Muscle layer of duodenum (tissue), 2 donors: ENCODE results near the gene NEK2.
"Not testable (repeated sequence)": the region's sequence is repeated elsewhere in the genome, so short reads cannot be mapped to it uniquely, and the experiment has no call there.

Source experiments
- H3K27ac ChIP-seq: one replicate; pipeline ENCODE4 v1.7.0; 2013; ENCODE audit warnings: mild to moderate bottlenecking, low read length
- H3K27me3 ChIP-seq: one replicate; pipeline ENCODE4 v1.7.0; 2013; ENCODE audit warnings: low read depth, mild to moderate bottlenecking, control low read depth, low read length
- H3K36me3 ChIP-seq, 2 donors: one replicate each; pipeline ENCODE4 v1.7.0; 2013; ENCODE audit warnings: low read length in 2 of 2, control low read depth in 1 of 2, mild to moderate bottlenecking in 1 of 2; ENCODE audit not compliant: insufficient read depth in 2 of 2, control insufficient read depth in 1 of 2
- H3K4me1 ChIP-seq, 2 donors: one replicate each; pipeline ENCODE4 v1.7.0; 2013; ENCODE audit warnings: low read length in 2 of 2, mild to moderate bottlenecking in 2 of 2, control low read depth in 1 of 2, moderate library complexity in 1 of 2; ENCODE audit not compliant: insufficient read depth in 2 of 2, control insufficient read depth in 1 of 2
- H3K4me3 ChIP-seq, 2 donors: one replicate each; pipeline ENCODE4 v1.7.0; 2013; ENCODE audit warnings: low read length in 2 of 2, low read depth in 1 of 2, mild to moderate bottlenecking in 1 of 2
- H3K9me3 ChIP-seq, 2 donors: one replicate each; pipeline ENCODE4 v1.7.0; 2013; ENCODE audit warnings: low read length in 2 of 2, control low read depth in 1 of 2, mild to moderate bottlenecking in 1 of 2; ENCODE audit not compliant: control insufficient read depth in 1 of 2
- donor health status: healthy.

The NEK2 gene

GRCh38 chr1:211625866-211626265 lies 49.6 kb downstream of the NEK2 start:
- H3K27me3 ChIP-seq, H3K4me1 ChIP-seq, H3K4me3 ChIP-seq, H3K27ac ChIP-seq, H3K36me3 ChIP-seq, H3K9me3 ChIP-seq: not testable (repeated sequence)

GRCh38 chr1:211625040-211625439 lies 50.4 kb downstream of the NEK2 start:
- no peak overlapping the region for H3K27ac ChIP-seq
- no peaks in the 10 kb centered on the region for H3K27me3 ChIP-seq
- H3K9me3 ChIP-seq: no peaks in the 10 kb centered on the region
- peaks cover 0 to 3% of the 10 kb centered on the region in 2 donors for H3K4me1 ChIP-seq
- H3K4me3 ChIP-seq: no peak overlapping the region
- no peaks in the 10 kb centered on the region for H3K36me3 ChIP-seq

- no peaks in the 10 kb centered on the region for H3K36me3 ChIP-seq
- no peaks in the 10 kb centered on the region for H3K27me3 ChIP-seq
- H3K4me3 ChIP-seq: no peak overlapping the region
- H3K27ac ChIP-seq: no peak overlapping the region
- H3K4me1 ChIP-seq: peaks cover 0 to 3% of the 10 kb centered on the region in 2 donors
- no peaks in the 10 kb centered on the region for H3K9me3 ChIP-seq
Observed at GRCh38 chr1:211623515-211623914, 51.9 kb downstream of the NEK2 start.

GRCh38 chr1:211621447-211622198 lies 53.8 kb downstream of the NEK2 start:
- Histone ChIP-seq H3K27ac (no peak overlapping the region), H3K27me3 (no peaks in the 10 kb centered on the region), H3K4me1 (peaks cover under 1 to 3% of the 10 kb centered on the region in 2 donors), H3K36me3 (no peaks in the 10 kb centered on the region), H3K4me3 (no peak overlapping the region), H3K9me3 (no peaks in the 10 kb centered on the region)

- no peaks in the 10 kb centered on the region for H3K36me3 ChIP-seq
- H3K4me1 ChIP-seq: peaks cover 7% of the 10 kb centered on the region in 2 donors
- no peak overlapping the region for H3K4me3 ChIP-seq
- H3K27me3 ChIP-seq: no peaks in the 10 kb centered on the region
- H3K27ac ChIP-seq: no peak overlapping the region
- no peaks in the 10 kb centered on the region for H3K9me3 ChIP-seq
Observed at GRCh38 chr1:211620097-211620496, 55.3 kb downstream of the NEK2 start.

- Histone ChIP-seq H3K27me3 (no peaks in the 10 kb centered on the region), H3K4me3 (no peak overlapping the region), H3K27ac (no peak overlapping the region), H3K4me1 (peaks cover 7% of the 10 kb centered on the region in 2 donors), H3K9me3 (no peaks in the 10 kb centered on the region), H3K36me3 (no peaks in the 10 kb centered on the region)
Observed at GRCh38 chr1:211619033-211619996, 56.1 kb downstream of the NEK2 start.

- H3K27me3 ChIP-seq: no peaks in the 10 kb centered on the region
- H3K27ac ChIP-seq: no peak overlapping the region
- H3K36me3 ChIP-seq: no peaks in the 10 kb centered on the region
- H3K9me3 ChIP-seq: no peaks in the 10 kb centered on the region
- H3K4me3 ChIP-seq: no peak overlapping the region
- peaks cover 7 to 15% of the 10 kb centered on the region in 2 donors for H3K4me1 ChIP-seq
Observed at GRCh38 chr1:211616965-211617297, 58.5 kb downstream of the NEK2 start.

GRCh38 chr1:211616231-211616964 lies 59.0 kb downstream of the NEK2 start:
- H3K4me3 ChIP-seq: no peak overlapping the region
- H3K27ac ChIP-seq: no peak overlapping the region
- H3K27me3 ChIP-seq: no peaks in the 10 kb centered on the region
- H3K36me3 ChIP-seq: no peaks in the 10 kb centered on the region
- peaks cover 7 to 13% of the 10 kb centered on the region in 2 donors for H3K4me1 ChIP-seq
- H3K9me3 ChIP-seq: no peaks in the 10 kb centered on the region

GRCh38 chr1:211614615-211615014 lies 60.8 kb downstream of the NEK2 start:
- Histone ChIP-seq H3K36me3 (no peaks in the 10 kb centered on the region), H3K27me3 (no peaks in the 10 kb centered on the region), H3K4me3 (no peak overlapping the region), H3K4me1 (peaks cover 7 to 12% of the 10 kb centered on the region in 2 donors), H3K9me3 (no peaks in the 10 kb centered on the region), H3K27ac (no peak overlapping the region)

- Histone ChIP-seq H3K9me3 (no peaks in the 10 kb centered on the region), H3K27ac (no peak overlapping the region), H3K4me3 (no peak overlapping the region), H3K36me3 (no peaks in the 10 kb centered on the region), H3K27me3 (no peaks in the 10 kb centered on the region), H3K4me1 (peaks cover 7 to 15% of the 10 kb centered on the region in 2 donors)
Observed at GRCh38 chr1:211613951-211614350, 61.5 kb downstream of the NEK2 start.
